ENCODE data around the gene TRABD2B.

The TRABD2B gene

GRCh38 chr1:47934243-47934805 lies 62.9 kb downstream of the TRABD2B start:
- no peak for DNase-seq

GRCh38 chr1:47932743-47933142 lies 64.4 kb downstream of the TRABD2B start:
- no peak for DNase-seq

GRCh38 chr1:47931395-47931794 lies 65.8 kb downstream of the TRABD2B start:
- peak; percentile 32 for DNase-seq

GRCh38 chr1:47930210-47930840 lies 66.9 kb downstream of the TRABD2B start:
- no peak for DNase-seq

- DNase-seq = no peak
These were observed 70.0 kb downstream of the TRABD2B start for GRCh38 chr1:47927165-47927564.

GRCh38 chr1:47926461-47926999 lies 70.7 kb downstream of the TRABD2B start:
- no peak for DNase-seq

GRCh38 chr1:47924270-47925048 lies 72.7 kb downstream of the TRABD2B start:
- DNase-seq = no peak

- peak; percentile 57 for DNase-seq
These were observed 75.2 kb downstream of the TRABD2B start for GRCh38 chr1:47921935-47922415.

GRCh38 chr1:47919113-47919833 lies 77.9 kb downstream of the TRABD2B start:
- DNase-seq = no peak

GRCh38 chr1:47918257-47918867 lies 78.8 kb downstream of the TRABD2B start:
- DNase-seq = peak; percentile 51

- no peak for DNase-seq
These were observed 79.5 kb downstream of the TRABD2B start for GRCh38 chr1:47917687-47918086.

- DNase-seq = no peak
These were observed 81.4 kb downstream of the TRABD2B start for GRCh38 chr1:47915677-47916353.

- no peak for DNase-seq
These were observed 82.1 kb downstream of the TRABD2B start for GRCh38 chr1:47914952-47915676.

GRCh38 chr1:47914218-47914938 lies 82.8 kb downstream of the TRABD2B start:
- DNase-seq = no peak

GRCh38 chr1:47913225-47913823 lies 83.9 kb downstream of the TRABD2B start:
- no peak for DNase-seq

GRCh38 chr1:47912756-47913155 lies 84.4 kb downstream of the TRABD2B start:
- no peak for DNase-seq

GRCh38 chr1:47911892-47912291 lies 85.3 kb downstream of the TRABD2B start:
- DNase-seq = no peak

- DNase-seq = no peak
These were observed 85.8 kb downstream of the TRABD2B start for GRCh38 chr1:47911424-47911823.

GRCh38 chr1:47908258-47908657 lies 88.9 kb downstream of the TRABD2B start:
- no peak for DNase-seq

- no peak for DNase-seq
These were observed 90.0 kb downstream of the TRABD2B start for GRCh38 chr1:47907177-47907528.
